Stimulated activated CD8-positive, alpha-beta memory T cell treated with anti-CD3 and anti-CD28 coated beads, Interleukin-2, amount 100 ng/mL, for 48 hours (primary cell): ENCODE data around the gene PTCH2.
"Not testable (repeated sequence)": the region's sequence is repeated elsewhere in the genome, so short reads cannot be mapped to it uniquely, and the experiment has no call there.

Source experiments
- DNase-seq, 2 donors: peaks; one replicate each; pipeline ENCODE4 v3.0.0-alpha.2; 2020; ENCODE audit warnings: low read depth in 2 of 2

The PTCH2 gene

DNA sequence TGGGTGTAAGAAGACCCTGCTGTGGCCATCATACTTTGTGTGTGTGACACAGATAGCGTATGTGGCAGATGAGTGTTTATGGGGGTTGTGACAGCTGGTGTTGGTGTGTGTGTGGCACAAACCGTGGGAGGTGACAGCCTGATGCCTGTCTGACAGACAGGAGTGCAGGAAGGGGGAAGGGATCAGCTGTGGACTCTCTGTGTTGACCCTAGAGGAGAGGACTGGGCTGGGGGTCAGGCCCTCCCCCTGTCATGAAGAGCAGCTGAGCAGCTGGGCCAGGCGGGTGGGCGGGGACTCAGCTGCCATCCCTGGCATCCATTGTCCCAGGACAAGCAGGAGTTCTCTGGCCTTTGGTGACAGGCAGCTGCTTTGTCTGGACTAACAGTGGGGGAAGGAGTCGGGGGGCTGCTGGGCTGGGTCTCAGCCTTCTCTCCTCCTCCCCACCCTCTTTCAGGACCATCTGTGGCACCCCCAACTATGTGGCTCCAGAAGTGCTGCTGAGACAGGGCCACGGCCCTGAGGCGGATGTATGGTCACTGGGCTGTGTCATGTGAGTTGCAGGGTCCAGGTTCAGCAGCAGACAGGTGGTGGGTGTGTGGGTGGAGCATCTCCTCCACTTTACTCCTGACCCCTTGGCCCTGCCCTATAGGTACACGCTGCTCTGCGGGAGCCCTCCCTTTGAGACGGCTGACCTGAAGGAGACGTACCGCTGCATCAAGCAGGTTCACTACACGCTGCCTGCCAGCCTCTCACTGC lies 40.6 kb downstream of the PTCH2 start:
- DNase-seq, result no peak

DNA sequence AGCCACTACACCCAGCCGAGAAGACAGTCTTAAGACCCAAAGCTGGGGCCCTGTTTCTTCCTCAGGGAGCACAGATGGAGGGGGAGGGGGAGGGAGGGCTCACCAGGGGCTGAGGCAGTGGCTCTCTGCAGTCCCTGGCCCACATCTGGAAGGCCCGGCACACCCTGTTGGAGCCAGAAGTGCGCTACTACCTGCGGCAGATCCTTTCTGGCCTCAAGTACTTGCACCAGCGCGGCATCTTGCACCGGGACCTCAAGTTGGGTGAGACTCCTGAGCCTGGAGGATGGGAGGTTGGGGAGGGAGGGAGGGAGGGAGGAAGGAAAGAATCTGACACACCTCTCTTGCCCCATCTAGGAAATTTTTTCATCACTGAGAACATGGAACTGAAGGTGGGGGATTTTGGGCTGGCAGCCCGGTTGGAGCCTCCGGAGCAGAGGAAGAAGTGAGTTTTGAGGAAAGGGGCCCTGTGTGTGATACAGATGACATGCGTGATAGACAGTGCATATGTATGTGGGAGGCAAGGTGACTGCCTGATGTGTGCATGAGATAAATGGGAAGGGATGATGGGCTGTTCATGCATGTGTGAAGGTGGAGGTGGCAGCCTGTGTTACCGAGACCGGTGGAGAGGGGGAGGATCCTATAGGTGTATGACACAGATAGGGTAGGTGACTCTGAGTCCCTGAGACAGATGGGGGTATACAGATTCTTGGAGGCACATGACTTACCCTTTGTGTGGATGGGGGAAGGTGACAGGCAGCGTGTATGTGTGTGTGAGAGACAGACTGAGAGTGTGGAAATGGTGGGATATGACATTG lies 41.4 kb downstream of the PTCH2 start:
- DNase-seq, result no peak

DNA sequence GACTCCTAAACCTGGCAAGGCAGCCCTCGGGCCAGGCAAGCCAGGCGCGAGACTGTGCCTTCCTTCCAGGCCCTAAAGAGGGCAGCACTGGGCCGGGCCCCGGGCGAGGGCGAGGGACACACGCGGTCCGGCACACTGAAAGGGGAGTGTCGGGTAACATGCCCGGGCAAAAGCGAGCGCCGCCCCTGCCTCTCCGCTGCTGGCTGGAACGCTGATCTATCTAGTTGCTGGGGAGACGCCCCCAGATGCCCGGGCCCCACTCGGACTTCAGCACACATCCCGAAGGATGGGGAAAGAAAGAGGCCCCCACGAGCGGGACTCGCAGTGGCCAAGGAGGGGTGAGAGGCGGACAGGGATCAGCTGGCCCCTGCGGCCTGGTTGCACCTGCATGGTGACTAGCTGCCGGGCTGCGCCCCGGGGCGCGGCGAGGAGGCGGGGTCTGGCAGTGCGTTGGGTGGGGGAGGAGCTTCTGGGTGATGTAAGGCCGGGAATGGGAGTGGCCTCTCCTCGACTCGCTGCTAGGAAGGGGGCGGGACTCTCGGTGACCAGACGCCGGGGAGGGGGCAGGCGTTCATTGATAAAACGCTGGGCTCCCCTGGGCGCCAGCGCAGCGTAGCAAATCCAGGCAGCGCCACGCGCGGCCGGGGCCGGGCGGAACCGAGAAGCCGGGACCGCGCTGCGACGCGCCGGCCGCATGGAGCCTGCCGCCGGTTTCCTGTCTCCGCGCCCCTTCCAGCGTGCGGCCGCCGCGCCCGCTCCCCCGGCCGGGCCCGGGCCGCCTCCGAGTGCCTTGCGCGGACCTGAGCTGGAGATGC lies 43.1 kb downstream of the PTCH2 start, which contains the start of gene PLK3:
PLK3 (plus strand) TSS at position 608 of the 815 bp plus-strand sequence; CDS start at position 695, 87 bp downstream.
- DNase-seq, result peak; percentile 96 to 97

DNA sequence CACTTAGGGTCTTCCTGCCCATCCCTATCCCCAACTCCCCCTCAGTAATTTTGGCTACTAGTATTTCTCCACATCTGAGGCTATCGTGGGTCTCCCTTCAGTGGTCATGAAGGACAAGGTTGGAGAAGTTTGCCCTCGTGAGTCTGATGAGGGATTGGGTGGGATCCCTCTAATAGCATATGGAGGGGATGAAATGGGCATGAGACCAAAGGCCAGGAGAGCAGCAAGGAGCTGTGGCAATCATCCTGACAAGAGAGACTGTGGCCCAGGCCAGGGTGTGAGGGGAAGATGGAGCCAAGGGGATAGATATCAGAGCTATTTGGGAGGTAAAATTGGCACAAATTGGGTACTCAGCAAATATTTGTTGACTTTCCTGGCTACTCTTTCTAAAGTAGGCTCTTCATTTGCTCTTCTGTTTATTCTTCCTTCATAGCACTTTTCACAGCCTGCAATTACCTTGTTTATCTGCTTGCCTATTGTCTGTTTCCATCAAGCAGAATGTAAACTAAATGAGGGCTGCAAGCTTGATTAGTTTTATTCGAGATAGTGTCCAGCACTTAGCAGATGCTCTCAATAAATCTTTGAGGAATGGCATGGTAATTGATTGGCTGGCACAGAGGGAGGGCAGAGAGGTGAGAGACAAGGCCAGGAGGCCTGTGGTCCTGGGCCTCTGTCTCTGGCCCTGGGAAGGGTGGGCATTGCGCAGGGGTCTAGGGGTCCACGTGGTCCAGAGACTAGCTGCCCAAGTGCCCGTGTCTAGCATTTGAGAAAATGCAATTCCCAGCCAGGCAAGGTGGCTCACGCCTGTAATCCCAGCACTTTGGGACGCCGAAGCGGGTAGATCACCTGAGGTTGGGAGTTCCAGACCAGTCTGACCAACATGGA lies 44.3 kb downstream of the PTCH2 start:
- DNase-seq, result no peak

DNA sequence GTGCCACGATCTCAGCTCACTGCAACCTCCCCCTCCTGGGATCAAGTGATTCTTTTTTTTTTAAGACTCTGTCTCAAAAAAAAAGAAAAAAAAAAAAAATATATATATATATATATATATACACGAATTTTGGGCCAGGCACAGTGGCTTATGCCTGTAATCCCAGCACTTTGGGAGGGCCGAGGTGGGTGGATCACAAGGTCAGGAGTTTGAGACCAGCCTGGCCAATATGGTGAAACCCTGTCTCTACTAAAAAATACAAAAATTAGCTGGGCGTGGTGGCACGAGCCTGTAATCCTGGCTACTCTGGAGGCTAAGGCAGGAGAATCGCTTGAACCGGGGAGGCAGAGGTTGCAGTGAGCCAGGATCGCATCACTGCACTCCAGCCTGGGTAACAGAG lies 45.2 kb downstream of the PTCH2 start:
- not testable (repeated sequence) for DNase-seq

DNA sequence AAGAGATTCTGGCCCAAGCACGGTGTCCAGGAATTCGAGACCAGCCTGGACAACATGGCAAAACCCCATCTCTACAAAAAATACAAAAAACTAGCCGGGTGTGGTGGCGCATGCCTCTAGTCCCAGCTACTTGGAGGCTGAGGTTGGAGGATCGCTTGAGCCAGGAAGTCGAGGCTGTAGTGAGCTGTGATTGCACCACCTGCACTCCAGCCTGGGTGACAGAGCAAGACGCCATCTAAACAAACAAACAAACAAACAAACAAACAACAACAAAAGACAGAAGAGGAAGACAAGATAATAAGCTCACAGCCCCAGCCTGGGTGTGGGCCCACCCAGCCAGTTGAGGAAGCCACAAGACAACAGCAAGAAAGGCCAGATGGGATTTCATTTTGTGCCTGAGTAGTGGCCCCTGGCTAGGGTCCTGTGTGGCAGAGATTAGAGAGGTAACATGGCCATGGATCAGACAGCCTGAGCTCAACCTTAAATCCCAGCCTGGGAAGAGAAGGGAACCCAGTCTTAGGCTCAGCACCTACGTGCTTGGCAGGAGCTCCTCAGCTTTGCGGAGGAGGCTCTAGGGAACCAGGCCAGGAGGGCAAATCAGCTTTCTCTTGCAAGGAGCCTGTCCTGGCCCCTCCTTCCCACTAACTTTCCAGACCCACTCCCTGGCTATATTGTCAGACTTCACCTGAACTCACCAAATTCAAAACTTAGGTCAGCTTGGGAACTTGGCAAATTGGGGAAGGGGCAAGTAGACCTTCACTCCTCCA lies 50.1 kb downstream of the PTCH2 start:
- DNase-seq, result no peak

DNA sequence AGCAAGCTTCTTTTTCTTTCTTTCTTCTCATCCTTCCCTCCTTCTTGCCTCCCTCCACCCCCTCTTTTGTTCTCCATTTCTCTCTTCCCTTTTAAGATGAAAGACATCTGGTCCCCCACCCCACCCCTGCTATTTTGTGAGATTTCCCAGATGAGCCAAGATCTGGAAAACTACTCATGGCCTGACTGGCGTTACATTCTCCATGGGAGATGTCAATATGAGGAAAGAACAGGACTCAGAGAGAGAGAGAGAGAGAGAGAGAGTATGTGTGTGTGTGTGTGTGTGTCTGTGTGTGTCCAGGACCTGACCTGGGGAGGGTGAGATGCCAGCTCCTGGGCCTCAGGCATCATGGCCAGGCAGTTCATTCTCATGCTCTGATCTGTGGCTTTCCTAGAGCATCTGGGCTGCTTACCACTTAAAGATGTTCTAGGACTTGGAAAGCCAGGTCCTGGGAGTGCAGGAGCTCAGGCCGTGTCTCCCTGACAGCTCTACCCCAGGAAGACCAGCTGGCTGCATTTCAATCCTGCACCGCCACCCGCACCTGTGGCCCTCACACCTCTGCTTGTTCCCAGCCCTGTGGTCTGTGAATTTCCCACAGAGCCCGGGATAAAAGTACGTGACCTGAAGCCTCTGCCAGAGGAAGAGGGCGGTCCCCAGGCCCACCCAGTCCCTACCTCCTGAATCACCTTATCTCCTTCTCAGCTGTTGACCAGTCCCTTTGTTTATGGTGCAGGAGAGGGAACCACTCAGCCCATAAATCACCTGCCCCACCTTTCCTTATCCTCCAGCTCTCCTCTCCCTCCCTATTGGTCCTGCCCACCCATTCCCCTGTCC lies 51.9 kb downstream of the PTCH2 start:
- no peak for DNase-seq

DNA sequence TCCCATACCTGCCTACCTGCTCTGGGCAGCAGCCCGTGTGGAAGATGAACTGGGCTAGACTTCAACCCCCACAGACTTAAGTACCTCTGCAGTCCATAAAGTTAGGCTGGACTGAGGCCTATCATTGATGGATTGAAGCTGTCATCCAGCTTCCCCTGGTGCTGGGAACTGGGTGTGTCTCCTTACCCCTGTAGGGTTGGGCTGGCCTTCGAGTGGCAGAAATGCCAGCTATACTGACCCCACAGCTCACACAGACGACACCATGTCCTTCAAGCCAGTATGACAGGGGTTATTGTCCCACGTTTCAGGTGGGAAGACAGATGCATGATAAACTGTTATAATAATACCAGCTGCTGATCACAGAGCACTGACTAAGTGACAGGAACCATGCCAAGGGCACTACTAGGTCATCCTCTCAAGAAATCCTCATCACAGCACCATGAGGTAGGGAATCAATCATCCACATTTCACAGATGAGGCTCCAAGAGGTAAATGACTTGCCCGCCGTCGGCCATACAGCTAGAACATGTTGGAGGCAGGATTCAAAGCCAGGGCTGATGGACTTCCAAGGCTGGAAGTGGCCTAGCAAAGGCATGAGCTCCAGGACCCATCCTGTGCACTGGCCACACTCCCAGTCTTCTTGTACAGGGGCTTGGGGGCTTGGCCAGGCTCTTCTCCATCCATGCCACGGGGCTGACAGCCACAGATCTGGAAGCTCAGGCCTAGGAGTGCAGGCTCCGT lies 54.8 kb downstream of the PTCH2 start, which contains the start of gene BEST4:
BEST4 (minus strand) TSS at position 51 of the 741 bp plus-strand sequence. CDS start 465 bp downstream, outside the sequence.
- DNase-seq, result no peak

DNA sequence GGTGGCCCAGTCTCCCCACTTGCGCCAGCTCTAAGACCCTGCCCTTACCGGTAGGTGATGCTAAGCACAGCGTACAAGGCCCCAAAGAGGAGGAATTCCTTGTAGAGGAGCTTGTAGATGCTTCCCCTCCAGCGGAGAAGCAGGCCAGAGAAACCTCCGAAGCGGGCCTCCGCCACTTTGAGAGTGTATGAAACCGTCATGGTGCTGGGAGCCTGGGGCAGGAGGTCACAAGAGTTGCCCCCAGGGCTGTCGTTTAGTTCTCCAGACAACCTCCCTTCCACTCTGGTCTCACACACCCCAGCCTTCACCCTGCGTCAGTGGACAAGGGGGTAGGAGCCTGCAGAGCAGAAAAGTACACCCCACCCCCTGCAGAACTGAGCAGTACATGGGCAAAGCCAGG lies 55.5 kb downstream of the PTCH2 start:
- DNase-seq, result no peak

DNA sequence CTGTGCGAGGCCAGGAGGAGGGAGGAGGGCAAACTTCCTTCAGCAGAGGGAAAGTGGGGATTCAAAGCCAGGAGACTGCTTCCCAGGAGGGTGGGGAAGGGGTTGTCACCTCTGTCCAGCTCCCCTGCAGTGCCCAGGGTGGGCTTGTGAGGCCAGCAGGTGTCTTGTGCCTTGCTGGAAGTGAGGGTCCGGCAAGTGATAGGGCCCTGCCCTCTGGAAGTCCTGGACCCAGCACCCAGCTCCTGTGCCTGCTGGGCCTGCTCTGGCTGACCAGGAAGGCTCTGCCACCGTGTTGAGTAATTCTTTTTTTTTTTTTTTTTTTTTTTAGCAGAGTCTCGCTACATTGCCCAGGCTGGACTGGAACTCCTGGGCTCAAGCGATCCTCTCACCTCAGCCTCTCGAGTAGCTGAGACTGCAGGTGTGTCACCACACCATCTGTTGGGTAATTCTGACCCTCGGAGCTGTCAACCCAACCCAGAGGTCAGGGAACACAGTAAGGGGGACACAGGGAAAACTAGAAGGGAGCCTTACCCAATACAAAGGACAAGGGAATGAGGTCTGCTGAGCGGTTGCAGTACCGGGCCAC lies 56.1 kb downstream of the PTCH2 start:
- DNase-seq, result no peak

DNA sequence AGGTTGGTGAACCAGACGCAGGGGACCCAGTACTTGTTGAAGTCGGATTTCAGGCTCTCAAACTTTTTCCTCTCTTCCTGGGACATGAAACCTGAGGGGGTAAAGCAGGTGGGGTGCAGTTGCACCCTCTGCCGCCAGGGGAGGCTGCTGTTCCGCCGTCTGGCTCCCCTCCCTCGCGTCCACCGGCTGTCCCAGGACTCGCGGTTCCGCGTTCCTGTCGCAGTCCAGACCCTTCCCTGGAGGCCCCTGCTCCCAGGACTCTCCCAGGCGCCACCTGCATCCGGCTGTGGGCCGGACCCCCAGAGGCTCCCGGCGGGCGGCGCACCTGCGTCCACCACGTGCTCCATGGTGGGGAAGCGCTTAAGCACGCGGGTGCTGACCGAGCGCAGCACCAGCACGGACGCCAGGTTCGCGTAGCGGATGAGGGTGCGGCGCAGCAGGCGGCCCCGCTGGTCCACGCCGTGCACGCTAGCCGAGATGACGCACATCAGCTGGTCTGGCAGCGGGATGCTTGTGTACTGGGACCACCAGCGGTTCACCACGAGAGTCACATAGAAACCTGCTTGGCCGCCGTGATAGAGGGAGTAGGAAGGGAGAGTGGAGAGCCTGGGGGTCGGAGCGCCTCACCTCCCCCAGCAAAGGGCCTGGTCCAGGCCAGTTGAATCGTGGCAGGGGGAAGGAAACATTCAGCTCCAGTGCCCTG lies 56.8 kb downstream of the PTCH2 start:
- DNase-seq, result peak; percentile 55 to 70

DNA sequence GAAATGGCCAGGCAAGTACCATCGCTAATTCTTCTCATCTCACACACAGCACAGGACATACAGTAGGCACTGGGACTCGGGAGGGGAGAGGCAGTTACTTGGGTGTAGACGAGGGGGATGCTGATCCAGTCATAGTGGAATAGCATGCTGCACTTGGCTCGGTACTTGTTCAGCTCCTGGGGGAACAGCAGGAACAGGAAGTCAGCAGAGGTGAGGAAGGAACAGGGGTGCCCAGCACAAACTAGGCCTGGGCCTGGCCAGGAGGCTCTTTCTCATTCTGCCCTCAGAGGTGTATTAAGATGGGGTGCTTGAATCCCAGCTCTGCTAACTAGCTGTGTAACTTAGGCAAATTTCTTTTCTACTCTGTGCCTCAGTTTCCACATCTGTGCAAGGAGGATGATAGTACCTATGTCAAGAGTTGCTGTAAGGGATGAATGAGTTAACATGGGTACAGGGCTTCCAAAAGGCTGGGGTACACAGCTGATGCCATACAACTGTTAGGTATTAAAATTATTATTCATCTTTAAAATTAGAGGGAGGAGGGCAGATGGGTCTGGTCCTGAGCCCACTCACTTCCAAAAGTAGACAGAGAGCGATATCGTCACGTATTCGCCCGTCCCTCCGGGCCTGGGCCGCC lies 57.4 kb downstream of the PTCH2 start:
- no peak for DNase-seq

DNA sequence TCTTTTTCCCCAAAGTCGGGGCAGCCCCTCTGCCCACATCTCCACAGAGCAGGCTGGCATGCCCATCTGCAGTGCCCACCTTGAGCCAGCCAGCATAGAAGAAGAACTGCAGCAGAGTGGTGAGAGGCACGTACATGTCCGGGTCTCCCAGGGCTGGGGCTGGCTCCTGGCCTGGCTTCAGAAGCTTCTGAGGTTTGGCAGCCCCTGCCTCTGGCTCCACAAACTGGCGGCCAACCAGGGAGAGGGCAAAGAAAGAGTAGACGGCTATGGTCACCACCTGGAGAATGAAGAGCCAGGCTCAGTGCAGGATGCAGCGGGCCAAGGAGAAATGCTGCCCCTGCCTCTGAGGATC lies 58.0 kb downstream of the PTCH2 start:
- DNase-seq, result no peak

DNA sequence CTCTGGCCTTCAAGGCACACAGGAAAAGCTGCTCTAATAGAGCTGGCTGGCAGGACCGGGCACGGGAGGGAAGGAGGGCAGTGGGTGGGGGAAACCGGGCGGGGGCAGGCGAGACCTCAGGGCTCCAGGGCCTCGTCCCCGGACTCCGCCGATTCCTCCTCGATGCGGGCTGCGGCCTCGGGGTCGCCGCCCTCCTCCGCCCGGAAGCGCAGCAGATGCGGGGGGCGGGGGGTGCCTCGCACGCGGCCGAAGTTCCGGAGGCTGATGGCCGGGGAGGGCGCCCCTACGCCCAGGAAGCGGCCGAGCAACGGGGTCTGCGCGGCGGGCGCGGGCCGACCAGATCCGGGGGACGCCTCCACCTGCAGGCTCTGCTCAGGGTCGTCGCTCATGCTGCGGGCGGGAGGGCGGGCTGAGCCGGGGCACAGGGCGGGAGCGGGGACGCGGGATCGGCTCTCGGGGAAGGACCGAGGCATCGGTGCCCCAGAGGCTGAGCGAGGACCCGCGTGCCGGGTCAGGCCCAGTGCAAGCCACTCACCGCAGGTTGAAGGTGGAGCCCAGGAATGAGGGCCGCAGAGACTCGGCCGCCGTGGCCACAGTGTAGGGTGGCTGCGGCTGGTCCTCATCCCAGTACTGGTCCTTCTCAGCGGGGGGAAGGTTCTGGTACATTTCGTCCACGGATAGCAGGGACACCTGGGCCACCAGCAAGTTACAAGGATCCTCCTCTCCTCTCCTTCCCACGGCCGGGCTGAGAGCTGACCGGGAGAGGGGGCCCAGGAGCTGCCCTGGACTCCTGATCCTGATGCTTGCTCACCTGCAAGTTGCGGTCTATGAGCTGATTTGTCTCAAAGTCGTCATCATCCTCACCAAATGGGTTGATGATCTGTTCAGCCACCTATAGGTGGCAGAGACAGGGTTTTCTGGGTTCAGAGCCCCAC lies 58.7 kb downstream of the PTCH2 start:
- no peak for DNase-seq

DNA sequence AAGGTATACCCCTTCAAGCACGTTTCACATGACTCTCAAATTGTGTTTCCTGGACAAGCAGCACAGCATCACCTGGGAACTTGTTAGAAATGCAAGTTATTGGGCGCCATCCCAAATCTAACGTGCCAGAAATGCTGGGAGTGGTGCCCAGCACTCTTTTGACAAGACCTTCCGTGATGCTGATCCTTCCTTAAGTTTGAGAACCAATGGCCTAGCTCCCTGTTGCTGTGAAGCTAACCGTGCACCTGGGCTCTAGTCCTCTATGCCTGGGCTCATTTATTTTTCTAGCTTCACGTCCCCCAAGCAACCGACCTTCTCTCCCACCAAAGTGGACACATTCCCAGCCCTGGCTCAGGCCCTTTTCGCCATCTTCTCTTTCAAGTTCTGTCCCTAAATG lies 59.4 kb downstream of the PTCH2 start:
- DNase-seq, result no peak

DNA sequence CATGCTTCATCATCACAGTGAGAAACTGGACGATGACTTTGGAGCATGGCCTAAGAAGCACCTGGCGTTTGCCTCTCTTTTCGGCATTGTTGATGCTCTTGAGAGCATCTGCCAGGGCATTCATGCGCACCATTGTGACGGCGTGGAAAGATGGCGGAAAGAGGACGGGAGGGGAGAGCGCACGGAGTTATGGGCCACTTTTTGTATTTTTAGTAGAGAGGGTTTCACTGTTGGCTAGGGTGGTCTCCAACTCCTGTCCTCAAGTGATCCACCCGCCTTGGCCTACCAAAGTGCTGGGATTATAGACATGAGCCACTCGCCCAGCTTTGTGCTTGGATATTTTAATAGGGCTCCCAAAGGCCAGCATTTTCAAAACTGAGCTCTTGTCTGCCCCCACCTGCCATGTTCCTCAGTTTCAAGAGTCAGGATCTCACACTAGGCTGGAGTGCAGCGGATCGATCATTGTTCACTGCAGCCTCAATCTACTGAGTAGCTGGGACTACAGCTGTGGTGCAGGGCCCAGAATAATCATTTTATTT lies 62.4 kb downstream of the PTCH2 start:
- DNase-seq, result no peak
